Measurements from ENCODE around the gene PALB2.
A peak's percentile ranks its signal among the peaks of the same experiment; 100 is the strongest.

The PALB2 gene

DNA sequence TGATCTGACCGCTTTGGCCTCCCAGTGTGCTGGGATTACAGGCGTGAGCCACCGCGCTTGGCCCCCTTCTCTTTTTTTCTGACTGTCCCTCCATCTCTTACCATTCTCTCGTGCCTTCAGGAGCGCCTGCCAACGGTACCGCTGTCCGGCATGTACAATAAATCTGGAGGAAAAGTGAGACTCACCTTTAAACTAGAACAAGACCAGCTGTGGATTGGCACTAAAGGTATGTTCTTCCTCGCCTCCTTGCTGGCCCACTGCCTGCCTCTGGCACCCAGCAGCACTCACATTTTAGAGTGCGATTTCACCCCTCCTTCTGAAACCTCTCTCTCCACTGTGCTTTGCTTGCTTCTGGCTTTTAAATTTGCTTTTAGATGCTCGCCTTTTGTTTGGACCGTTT, 78.6 kb downstream of the PALB2 start:
- Histone ChIP-seq H3K9me3 (ENCODE audit: control insufficient read depth, low read length) (no peaks in the 10 kb centered on the region), H3K18ac (ENCODE audit: low read depth in 1 of 2, low read length in 2 of 2) (no peak overlapping the region), H2AFZ (ENCODE audit: low read depth, low read length) (no peak overlapping the region), H4K8ac (ENCODE audit: low read length) (no peak overlapping the region), H2AK5ac (ENCODE audit: low read length, severe bottlenecking) (no peak overlapping the region), H3K27me3 (ENCODE audit: control insufficient read depth in 1 of 2, insufficient read depth in 1 of 2, low read length in 2 of 2) (no peaks in the 10 kb centered on the region), H3K4me3 (ENCODE audit: insufficient read depth in 1 of 2, low read depth in 1 of 2, low read length in 2 of 2) (no peak overlapping the region), H2BK120ac (ENCODE audit: low read depth, low read length) (no peak overlapping the region), H3K9ac (ENCODE audit: low read length) (no peak overlapping the region), H2BK15ac (ENCODE audit: low read depth, poor library complexity, severe bottlenecking) (no peak overlapping the region), H2BK12ac (ENCODE audit: low read length in 2 of 2) (no peak overlapping the region), H3K14ac (ENCODE audit: low read length in 2 of 2) (no peak overlapping the region), H3K4me1 (ENCODE audit: control insufficient read depth, insufficient read depth, low read depth, low read length) (no peaks in the 10 kb centered on the region), H3K4ac (ENCODE audit: low read depth in 1 of 2, low read length in 2 of 2) (no peak overlapping the region), H3K27ac (ENCODE audit: low read length, poor library complexity, severe bottlenecking) (no peak overlapping the region), H3K79me1 (replicated peaks; ENCODE audit: low read length, poor library complexity, severe bottlenecking) (peaks cover 43% of the 10 kb centered on the region), H3K36me3 (ENCODE audit: control insufficient read depth in 1 of 2, insufficient read depth in 2 of 2, low read depth in 1 of 2, low read length in 2 of 2) (peaks cover 49 to 84% of the 10 kb centered on the region in 2 experiments), H2BK5ac (ENCODE audit: low read depth, low read length, poor library complexity, severe bottlenecking) (no peak overlapping the region), H3K4me2 (ENCODE audit: low read length, poor library complexity, severe bottlenecking) (no peak overlapping the region), H3K23ac (ENCODE audit: low read length in 2 of 2) (no peak overlapping the region), H4K91ac (ENCODE audit: low read length) (no peak overlapping the region)
- 97% methylated on average over 13 of the region's 13 CpGs for WGBS
- no peak for DNase-seq

DNA sequence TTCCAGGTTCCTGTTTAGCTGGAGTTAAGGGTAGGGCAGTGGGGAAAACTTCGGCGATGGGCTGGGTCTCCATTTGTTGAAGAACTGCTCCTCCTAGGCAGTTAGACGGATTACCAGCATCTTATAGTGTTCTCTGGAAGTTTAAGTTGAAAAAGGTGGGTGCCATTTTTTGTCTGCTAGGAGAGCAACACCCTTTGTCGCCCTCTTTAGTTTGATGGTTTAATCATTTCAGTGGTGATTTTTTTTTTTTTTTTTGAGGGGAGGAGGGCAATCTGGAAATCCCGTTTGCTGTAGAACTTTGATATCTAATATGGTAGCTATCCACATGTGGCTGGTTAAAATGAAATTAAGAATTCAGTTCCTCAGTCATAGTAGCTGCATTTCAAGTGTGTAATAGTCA, 79.5 kb downstream of the PALB2 start:
- no peak overlapping the region for H2BK120ac ChIP-seq (ENCODE audit: low read depth, low read length)
- peaks cover 42 to 75% of the 10 kb centered on the region in 2 experiments for H3K36me3 ChIP-seq (ENCODE audit: control insufficient read depth in 1 of 2, insufficient read depth in 2 of 2, low read depth in 1 of 2, low read length in 2 of 2)
- H4K91ac ChIP-seq (ENCODE audit: low read length) = no peak overlapping the region
- H3K4me1 ChIP-seq (ENCODE audit: control insufficient read depth, insufficient read depth, low read depth, low read length) = no peaks in the 10 kb centered on the region
- H2AFZ ChIP-seq (ENCODE audit: low read depth, low read length) = no peak overlapping the region
- no peak overlapping the region for H3K27ac ChIP-seq (ENCODE audit: low read length, poor library complexity, severe bottlenecking)
- no peak overlapping the region for H3K4me3 ChIP-seq (ENCODE audit: insufficient read depth in 1 of 2, low read depth in 1 of 2, low read length in 2 of 2)
- H3K18ac ChIP-seq (ENCODE audit: low read depth in 1 of 2, low read length in 2 of 2) = no peak overlapping the region
- no peak overlapping the region for H3K14ac ChIP-seq (ENCODE audit: low read length in 2 of 2)
- DNase-seq = no peak
- H2BK12ac ChIP-seq (ENCODE audit: low read length in 2 of 2) = no peak overlapping the region
- H3K9ac ChIP-seq (ENCODE audit: low read length) = peak overlapping the region; percentile 37
- no peaks in the 10 kb centered on the region for H3K27me3 ChIP-seq (ENCODE audit: control insufficient read depth in 1 of 2, insufficient read depth in 1 of 2, low read length in 2 of 2)
- H2AK5ac ChIP-seq (ENCODE audit: low read length, severe bottlenecking) = no peak overlapping the region
- WGBS = 87% methylated on average over 5 of the region's 5 CpGs
- H4K8ac ChIP-seq (ENCODE audit: low read length) = no peak overlapping the region
- H2BK15ac ChIP-seq (ENCODE audit: low read depth, poor library complexity, severe bottlenecking) = no peak overlapping the region
- no peak overlapping the region for H2BK5ac ChIP-seq (ENCODE audit: low read depth, low read length, poor library complexity, severe bottlenecking)
- peaks cover 38% of the 10 kb centered on the region for H3K79me1 ChIP-seq (replicated peaks; ENCODE audit: low read length, poor library complexity, severe bottlenecking)
- H3K9me3 ChIP-seq (ENCODE audit: control insufficient read depth, low read length) = no peaks in the 10 kb centered on the region
- no peak overlapping the region for H3K4ac ChIP-seq (ENCODE audit: low read depth in 1 of 2, low read length in 2 of 2)
- H3K23ac ChIP-seq (ENCODE audit: low read length in 2 of 2) = no peak overlapping the region
- H3K4me2 ChIP-seq (ENCODE audit: low read length, poor library complexity, severe bottlenecking) = no peak overlapping the region

GRCh38 chr16:23557779-23558702, 83.1 kb downstream of the PALB2 start:
- Histone ChIP-seq H3K4me2 (ENCODE audit: low read length, poor library complexity, severe bottlenecking) (peak overlapping the region; percentile 75), H3K14ac (ENCODE audit: low read length in 2 of 2) (peak overlapping the region in 1 of 2 experiments; percentile 96), H2BK12ac (ENCODE audit: low read length in 2 of 2) (peak overlapping the region in 1 of 2 experiments; percentile 42), H2BK15ac (ENCODE audit: low read depth, poor library complexity, severe bottlenecking) (peak overlapping the region; percentile 12), H4K91ac (ENCODE audit: low read length) (peak overlapping the region; percentile 8), H3K27me3 (ENCODE audit: control insufficient read depth in 1 of 2, insufficient read depth in 1 of 2, low read length in 2 of 2) (no peaks in the 10 kb centered on the region), H3K4ac (ENCODE audit: low read depth in 1 of 2, low read length in 2 of 2) (peak overlapping the region; percentile 71 to 95), H3K9ac (ENCODE audit: low read length) (peak overlapping the region; percentile 99), H3K27ac (ENCODE audit: low read length, poor library complexity, severe bottlenecking) (peak overlapping the region; percentile 5), H2AK5ac (ENCODE audit: low read length, severe bottlenecking) (no peak overlapping the region), H3K36me3 (ENCODE audit: control insufficient read depth in 1 of 2, insufficient read depth in 2 of 2, low read depth in 1 of 2, low read length in 2 of 2) (peaks cover 16 to 41% of the 10 kb centered on the region in 2 experiments), H4K8ac (ENCODE audit: low read length) (peak overlapping the region; percentile 76), H3K79me1 (replicated peaks; ENCODE audit: low read length, poor library complexity, severe bottlenecking) (peaks cover 23% of the 10 kb centered on the region), H2BK120ac (ENCODE audit: low read depth, low read length) (no peak overlapping the region), H3K23ac (ENCODE audit: low read length in 2 of 2) (peak overlapping the region in 1 of 2 experiments; percentile 72), H2AFZ (ENCODE audit: low read depth, low read length) (peak overlapping the region; percentile 90), H2BK5ac (ENCODE audit: low read depth, low read length, poor library complexity, severe bottlenecking) (peak overlapping the region; percentile 88), H3K4me1 (ENCODE audit: control insufficient read depth, insufficient read depth, low read depth, low read length) (no peaks in the 10 kb centered on the region), H3K18ac (ENCODE audit: low read depth in 1 of 2, low read length in 2 of 2) (peak overlapping the region; percentile 75 to 84), H3K9me3 (ENCODE audit: control insufficient read depth, low read length) (no peaks in the 10 kb centered on the region), H3K4me3 (ENCODE audit: insufficient read depth in 1 of 2, low read depth in 1 of 2, low read length in 2 of 2) (peak overlapping the region; percentile 93 to 98)
- peak; percentile 44 for DNase-seq
- WGBS = 2% methylated on average over 43 of the region's 60 CpGs
